GM12872 (cell line): Measurements from ENCODE around the gene ZSCAN16.

Experiments used
- CTCF ChIP-seq: IDR thresholded peaks from 3 replicates; pipeline ENCODE4 v1.5.1; 2011; ENCODE audit warnings: low read depth, mild to moderate bottlenecking, low read length, moderate library complexity; ENCODE audit not compliant: insufficient read depth

The ZSCAN16 gene

GRCh38 chr6:28142446-28142845 is 18.0 kb downstream of the ZSCAN16 start:
- no peak for TF ChIP-seq CTCF

DNA sequence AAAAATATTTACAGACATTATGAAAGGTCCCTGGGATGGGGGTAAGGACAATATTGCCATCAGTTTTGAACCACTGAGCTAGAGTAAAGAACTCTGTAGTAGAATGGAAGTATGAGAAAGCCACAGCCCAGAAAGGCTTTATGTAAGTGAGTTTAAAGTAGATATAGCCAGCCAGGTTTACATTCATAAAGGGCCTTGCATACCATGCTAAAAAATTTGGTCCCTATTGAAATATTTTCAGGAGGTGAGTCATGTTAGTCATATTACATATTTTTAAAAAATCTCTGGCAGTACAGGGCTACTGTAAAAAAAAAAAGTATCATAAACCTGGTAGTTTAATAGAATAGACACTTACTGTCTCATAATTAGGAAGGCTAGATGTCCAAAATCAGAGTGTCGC is 20.8 kb downstream of the ZSCAN16 start:
- TF ChIP-seq CTCF = no peak

GRCh38 chr6:28152531-28152930 is 28.1 kb downstream of the ZSCAN16 start:
- TF ChIP-seq CTCF = no peak

GRCh38 chr6:28153546-28153945 is 29.1 kb downstream of the ZSCAN16 start:
- no peak for TF ChIP-seq CTCF

- no peak for TF ChIP-seq CTCF
These were observed 29.9 kb downstream of the ZSCAN16 start for GRCh38 chr6:28154357-28154756.

DNA sequence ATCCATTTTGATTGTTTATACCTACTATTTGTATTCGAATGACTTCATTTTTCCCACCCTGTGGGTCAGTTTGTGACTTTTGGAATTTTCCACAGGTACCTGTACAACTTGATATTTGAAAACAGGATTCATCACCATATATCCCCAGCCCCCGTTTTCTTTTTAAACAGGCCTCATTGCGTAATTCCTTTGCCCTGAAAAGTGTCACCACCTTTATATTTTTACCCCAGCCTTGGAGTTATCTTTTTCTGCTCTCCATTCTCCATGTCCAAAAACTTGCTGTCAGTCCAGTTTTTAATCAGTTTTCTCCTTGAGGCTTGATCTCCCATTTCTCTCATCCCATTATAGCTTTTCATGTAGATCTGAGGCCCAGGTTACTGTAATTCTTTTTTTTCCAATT is 33.9 kb downstream of the ZSCAN16 start:
- no peak for TF ChIP-seq CTCF

- TF ChIP-seq CTCF = no peak
These were observed 34.7 kb downstream of the ZSCAN16 start for GRCh38 chr6:28159029-28159607.
